C4-2B (cell line): ENCODE results near the gene MXD3.

Experiments
- ZFX ChIP-seq: fragments of 450-650 bp; IDR thresholded peaks from 2 replicates; pipeline ENCODE4 v1.6.1; 2017
- TF ChIP-seq, protein P1 (sequence below): fragments of 450-650 bp; conservative IDR thresholded peaks from 2 replicates; pipeline ENCODE4 v1.5.1; 2017; ENCODE audit warnings: mild to moderate bottlenecking

DNA sequence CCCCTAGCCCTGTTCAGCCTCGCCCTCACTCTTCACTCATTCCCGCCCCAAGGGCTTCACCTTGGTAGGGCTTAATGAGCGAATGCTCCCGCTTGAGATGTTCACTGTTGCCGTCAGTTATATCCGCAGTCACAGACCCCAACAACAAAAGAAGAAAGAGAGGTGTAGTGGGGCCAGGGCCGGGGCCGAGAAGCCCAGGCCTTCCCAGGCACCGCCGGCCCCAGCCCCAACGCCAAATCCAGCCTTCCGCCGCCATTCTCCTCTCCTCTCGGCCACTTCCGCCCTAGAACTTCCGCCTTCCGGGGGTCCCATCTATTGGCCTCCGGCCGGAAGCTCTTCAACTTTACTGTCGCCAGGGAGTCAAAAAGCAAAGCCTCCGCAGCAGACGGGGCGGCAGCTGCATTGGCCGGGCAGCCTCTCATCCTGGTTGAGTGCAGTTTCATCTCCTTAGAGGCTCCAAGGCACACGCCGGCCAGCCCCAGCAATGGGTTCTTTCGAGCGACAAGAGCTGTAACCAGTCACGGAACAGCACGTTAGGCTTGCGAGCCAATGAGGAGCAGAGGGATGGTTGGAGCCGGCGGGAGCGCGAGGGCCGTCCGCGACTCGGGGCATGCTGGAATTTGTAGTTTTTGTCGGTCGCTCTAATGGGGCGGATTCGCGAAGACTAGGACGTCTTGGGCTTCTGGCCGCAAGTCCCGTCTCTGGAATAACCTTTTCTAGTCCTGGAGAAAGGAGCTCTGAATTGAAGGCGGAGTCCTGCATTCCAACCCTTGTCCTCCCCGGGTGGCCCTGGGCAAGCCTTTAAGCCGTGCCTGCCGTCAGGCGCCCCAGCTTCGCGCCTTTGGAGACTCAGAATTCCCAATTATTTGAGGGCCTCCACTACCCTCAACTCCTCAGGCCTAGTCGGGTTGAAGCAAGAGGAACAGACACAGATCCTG lies 40.0 kb upstream of the MXD3 start, which contains the start of gene LMAN2:
- TF ChIP-seq, protein P1, sequence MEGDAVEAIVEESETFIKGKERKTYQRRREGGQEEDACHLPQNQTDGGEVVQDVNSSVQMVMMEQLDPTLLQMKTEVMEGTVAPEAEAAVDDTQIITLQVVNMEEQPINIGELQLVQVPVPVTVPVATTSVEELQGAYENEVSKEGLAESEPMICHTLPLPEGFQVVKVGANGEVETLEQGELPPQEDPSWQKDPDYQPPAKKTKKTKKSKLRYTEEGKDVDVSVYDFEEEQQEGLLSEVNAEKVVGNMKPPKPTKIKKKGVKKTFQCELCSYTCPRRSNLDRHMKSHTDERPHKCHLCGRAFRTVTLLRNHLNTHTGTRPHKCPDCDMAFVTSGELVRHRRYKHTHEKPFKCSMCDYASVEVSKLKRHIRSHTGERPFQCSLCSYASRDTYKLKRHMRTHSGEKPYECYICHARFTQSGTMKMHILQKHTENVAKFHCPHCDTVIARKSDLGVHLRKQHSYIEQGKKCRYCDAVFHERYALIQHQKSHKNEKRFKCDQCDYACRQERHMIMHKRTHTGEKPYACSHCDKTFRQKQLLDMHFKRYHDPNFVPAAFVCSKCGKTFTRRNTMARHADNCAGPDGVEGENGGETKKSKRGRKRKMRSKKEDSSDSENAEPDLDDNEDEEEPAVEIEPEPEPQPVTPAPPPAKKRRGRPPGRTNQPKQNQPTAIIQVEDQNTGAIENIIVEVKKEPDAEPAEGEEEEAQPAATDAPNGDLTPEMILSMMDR, result no peak
- peak; percentile 54; the same call in 1 of the 2 replicates for TF ChIP-seq ZFX
